ENCODE data around the gene ABCC1.
"Not testable (repeated sequence)": the region's sequence is repeated elsewhere in the genome, so short reads cannot be mapped to it uniquely, and the experiment has no call there.

The ABCC1 gene

GRCh38 chr16:16083421-16084156 lies 134.2 kb downstream of the ABCC1 start:
- DNase-seq (ENCODE audit: low read depth): no peak

DNA sequence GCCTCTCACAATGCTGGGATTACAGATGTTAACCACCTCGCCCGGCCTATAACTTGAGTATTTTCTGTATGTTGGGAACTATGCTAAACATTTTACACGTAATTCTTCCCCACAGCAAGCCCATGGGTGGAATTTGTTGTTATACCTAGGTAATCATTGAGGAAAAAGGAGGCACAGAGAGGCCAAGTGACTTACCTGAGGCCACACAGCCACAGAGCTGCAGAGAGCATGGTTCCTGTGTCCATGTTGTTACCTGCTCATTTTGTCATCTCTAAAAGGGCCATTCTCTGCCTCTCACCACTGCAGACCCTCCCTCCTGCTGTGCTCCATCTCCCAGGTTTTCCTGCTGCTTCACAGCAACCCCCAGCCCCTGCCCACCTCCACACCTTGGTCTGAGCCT lies 135.5 kb downstream of the ABCC1 start:
- DNase-seq (ENCODE audit: low read depth): no peak

- DNase-seq (ENCODE audit: low read depth): no peak
Observed at GRCh38 chr16:16086653-16087446, 137.4 kb downstream of the ABCC1 start.

DNA sequence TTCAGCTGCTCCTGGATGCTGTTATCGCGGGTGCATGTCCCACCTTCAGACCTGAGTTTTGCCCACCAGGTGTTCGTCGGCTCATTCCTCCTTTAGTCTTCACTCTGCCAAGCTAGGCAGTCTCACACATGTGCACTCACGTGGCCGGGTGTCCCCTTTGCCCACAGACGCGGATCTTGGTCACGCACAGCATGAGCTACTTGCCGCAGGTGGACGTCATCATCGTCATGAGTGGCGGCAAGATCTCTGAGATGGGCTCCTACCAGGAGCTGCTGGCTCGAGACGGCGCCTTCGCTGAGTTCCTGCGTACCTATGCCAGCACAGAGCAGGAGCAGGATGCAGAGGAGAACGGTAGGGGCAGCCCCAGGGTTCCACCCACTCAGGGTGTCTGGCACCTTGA lies 140.8 kb downstream of the ABCC1 start:
- DNase-seq (ENCODE audit: low read depth): no peak

DNA sequence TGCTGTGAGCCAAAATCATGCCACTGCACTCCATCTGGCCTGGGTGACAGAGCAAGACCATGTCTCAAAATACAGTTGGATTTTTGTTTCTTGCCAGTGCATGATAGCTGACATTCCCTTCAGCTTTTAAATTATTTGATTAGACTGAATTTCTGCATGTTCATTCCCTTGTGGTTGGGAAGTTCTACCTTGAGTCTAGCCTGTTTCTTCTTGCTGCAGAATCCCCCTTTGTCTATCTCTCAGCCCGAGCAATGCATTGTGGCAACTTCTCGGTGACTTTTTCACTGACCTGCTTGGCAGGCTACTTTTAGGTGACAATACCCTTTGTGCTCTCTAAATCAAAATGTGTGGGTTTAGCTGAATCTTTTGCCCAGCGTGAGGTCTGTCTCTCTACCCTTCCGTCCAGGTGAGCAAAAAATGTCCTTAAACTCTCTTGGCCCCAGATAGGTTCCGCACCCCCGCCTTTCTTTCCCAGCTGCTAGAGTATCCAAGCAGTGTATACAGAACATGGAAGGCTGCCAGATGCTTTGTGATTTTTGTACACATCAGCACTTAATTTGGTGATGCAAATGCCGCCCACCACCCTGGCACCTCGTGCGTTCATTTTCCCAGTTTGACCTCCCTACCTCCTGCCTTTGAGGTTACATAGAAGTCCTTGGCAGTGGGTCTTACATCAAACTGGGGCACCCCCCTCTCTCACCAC lies 143.7 kb downstream of the ABCC1 start:
- no peak for DNase-seq (ENCODE audit: low read depth)

GRCh38 chr16:16093628-16094332 lies 144.4 kb downstream of the ABCC1 start:
- no peak for DNase-seq (ENCODE audit: low read depth)

GRCh38 chr16:16095646-16096045 lies 146.2 kb downstream of the ABCC1 start:
- DNase-seq (ENCODE audit: low read depth): no peak

GRCh38 chr16:16096121-16096857 lies 146.9 kb downstream of the ABCC1 start:
- DNase-seq (ENCODE audit: low read depth): peak; percentile 51

- no peak for DNase-seq (ENCODE audit: low read depth)
Observed at GRCh38 chr16:16096858-16097213, 147.4 kb downstream of the ABCC1 start.

GRCh38 chr16:16099320-16099719 lies 149.9 kb downstream of the ABCC1 start:
- DNase-seq (ENCODE audit: low read depth): no peak

GRCh38 chr16:16100631-16101030 lies 151.2 kb downstream of the ABCC1 start:
- DNase-seq (ENCODE audit: low read depth): no peak

- DNase-seq (ENCODE audit: low read depth): no peak
Observed at GRCh38 chr16:16101585-16101984, 152.2 kb downstream of the ABCC1 start.

DNA sequence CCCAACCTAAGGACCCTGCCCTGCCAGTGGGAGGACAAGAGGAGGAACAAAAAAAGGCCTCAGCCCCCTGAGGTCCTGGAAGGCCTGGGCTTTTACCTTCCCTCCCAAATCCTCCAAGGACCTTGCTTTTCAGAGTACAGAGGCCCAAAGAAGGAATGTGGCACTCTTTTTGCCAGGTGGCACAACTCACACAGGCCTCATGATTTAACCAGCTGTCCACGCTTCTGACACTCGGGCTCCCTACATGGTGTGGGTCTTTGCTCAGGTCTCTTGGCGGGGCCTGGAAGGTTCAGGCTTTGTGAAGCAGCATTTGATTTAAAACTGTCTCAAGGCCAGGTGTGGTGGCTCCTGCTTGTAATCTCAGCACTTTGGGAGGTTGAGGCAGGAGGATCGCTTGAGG lies 153.3 kb downstream of the ABCC1 start:
- DNase-seq (ENCODE audit: low read depth): no peak

- not testable (repeated sequence) for DNase-seq (ENCODE audit: low read depth)
Observed at GRCh38 chr16:16104132-16104803, 154.9 kb downstream of the ABCC1 start.

- DNase-seq (ENCODE audit: low read depth): not testable (repeated sequence)
Observed at GRCh38 chr16:16104804-16105141, 155.4 kb downstream of the ABCC1 start.

GRCh38 chr16:16105646-16106045 lies 156.2 kb downstream of the ABCC1 start:
- no peak for DNase-seq (ENCODE audit: low read depth)

DNA sequence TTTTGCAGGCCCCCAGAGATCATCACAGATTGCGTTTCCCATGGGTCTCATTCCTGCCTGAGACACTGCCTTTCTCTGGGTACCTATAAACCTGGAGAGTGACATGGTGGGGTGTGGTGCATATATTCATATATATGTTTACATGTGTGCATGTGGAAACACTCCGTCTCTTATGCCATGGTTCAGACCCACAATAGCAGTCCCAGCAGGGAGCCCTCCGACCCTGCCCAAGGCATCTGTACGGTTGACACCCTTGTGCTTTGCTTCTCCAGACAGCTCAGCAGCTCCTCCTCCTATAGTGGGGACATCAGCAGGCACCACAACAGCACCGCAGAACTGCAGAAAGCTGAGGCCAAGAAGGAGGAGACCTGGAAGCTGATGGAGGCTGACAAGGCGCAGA lies 157.1 kb downstream of the ABCC1 start:
- DNase-seq (ENCODE audit: low read depth): no peak

DNA sequence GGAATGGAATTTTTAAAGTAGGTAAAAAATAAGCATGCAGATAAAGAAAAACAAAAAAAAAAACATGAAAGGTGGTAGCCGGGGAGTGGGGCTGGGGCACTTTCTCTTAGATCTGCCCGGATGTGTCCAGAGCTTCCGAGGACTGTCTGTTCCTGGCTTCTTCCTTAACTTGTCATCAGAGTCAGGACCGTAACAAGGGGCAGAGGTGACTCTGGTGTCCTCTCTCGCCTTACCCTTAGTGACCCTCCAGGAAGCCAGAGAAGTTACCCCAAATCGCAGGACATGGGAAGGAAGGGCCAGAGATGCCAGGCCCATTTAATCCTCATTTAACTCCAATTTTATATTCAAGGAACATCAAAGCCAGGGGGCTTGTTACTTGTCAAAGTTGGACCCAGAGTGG lies 158.4 kb downstream of the ABCC1 start:
- no peak for DNase-seq (ENCODE audit: low read depth)

DNA sequence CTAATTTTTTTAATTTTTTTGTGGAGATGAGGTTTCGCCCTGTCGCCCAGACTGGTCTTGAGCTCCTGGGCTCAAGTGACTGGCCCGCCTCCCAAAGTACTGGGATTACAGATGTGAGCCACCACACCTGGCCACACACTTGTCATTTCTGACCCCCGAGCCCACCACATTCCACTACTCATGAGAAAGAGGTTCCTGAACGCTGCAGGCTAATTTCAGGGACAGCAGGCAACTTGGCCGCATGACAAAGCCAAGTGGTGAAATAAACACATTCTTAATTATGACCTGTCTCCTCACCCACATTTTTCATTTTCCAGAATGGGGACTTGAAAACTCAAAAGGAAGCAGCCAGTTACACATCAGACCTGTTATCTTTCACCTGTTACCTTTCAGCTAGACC lies 159.3 kb downstream of the ABCC1 start:
- no peak for DNase-seq (ENCODE audit: low read depth)

- DNase-seq (ENCODE audit: low read depth): no peak
Observed at GRCh38 chr16:16109453-16110110, 160.2 kb downstream of the ABCC1 start.

- no peak for DNase-seq (ENCODE audit: low read depth)
Observed at GRCh38 chr16:16110111-16110490, 160.7 kb downstream of the ABCC1 start.

Measured in fibroblast of the conjunctiva (primary cell).